Testis (tissue), 3 donors: ENCODE measurements around the gene CCL26. TPM values are rescaled to one million over a fixed set of nuclear protein-coding genes. Genes with fewer than 3 reads are reported as not detected.
A peak's percentile ranks its signal among the peaks of the same experiment; 100 is the strongest.

Source experiments
- DNase-seq: peaks from one replicate; pipeline ENCODE4 v3.0.0-alpha.2; 2019
- H3K27ac ChIP-seq, 2 donors: fragments of 200-600 bp; sonication (generic); one replicate each; pipeline ENCODE4 v1.5.1; 2019
- H3K27me3 ChIP-seq: fragments of 200-600 bp; sonication (generic); one replicate; pipeline ENCODE4 v1.5.1; 2019
- H3K36me3 ChIP-seq: fragments of 200-600 bp; sonication (generic); one replicate; pipeline ENCODE4 v1.5.1; 2017; ENCODE audit warnings: low read depth; ENCODE audit errors: missing control alignments
- H3K4me1 ChIP-seq: fragments of 200-600 bp; sonication (generic); one replicate; pipeline ENCODE4 v1.5.1; 2019
- H3K4me3 ChIP-seq, 2 donors: fragments of 200-600 bp; sonication (generic); one replicate each; pipeline ENCODE4 v1.5.1; 2017 to 2019
- H3K9me3 ChIP-seq: fragments of 200-600 bp; sonication (generic); one replicate; pipeline ENCODE4 v1.5.1; 2017
- POLR2A ChIP-seq: fragments of 450-650 bp; IDR thresholded peaks from one replicate; pipeline ENCODE4 v1.6.1; 2017; ENCODE audit warnings: antibody characterized with exemption, mild to moderate bottlenecking, moderate library complexity
- WGBS, 2 donors: methylation state at CpG; one replicate each; pipeline ENCODE4 v1.1.5; 2018; 5-methylcytosine and 5-hydroxymethylcytosine counted together
- intact Hi-C: fragments of 100-400 bp; cut with DNase I; formaldehyde crosslinking; loops from one replicate; pipeline ENCODE4 v1.15.1; 2023; ENCODE audit warnings: low total_unique reads
- polyA plus RNA-seq: library from polyadenylated mRNA; stranded (reverse); fragments of 350-450 nt; fragmentation: Illumina TruSeq; extraction: RNeasy Lipid Tissue Mini Kit (QIAGEN cat#74804); gene quantifications from one replicate; pipeline ENCODE4 v1.2.3, GENCODE V29; 2014; ENCODE audit warnings: low read depth, low replicate concordance; ENCODE audit not compliant: insufficient read depth
- total RNA-seq, 2 donors: library from RNA; depleted of rRNA; stranded (reverse); fragments of >200 nt; gene quantifications; one replicate each; pipeline ENCODE4 v1.2.3, GENCODE V29; 2016
- TF ChIP-seq, protein P1 (sequence below), 3 experiments: fragments of 450-650 bp in 2 of 3; fragments of 200-600 bp in 1 of 3; sonication (generic) in 1 of 3; IDR thresholded peaks; one replicate each; pipeline ENCODE4 v1.5.1; 2016 to 2019; ENCODE audit warnings: antibody characterized with exemption in 3 of 3, mild to moderate bottlenecking in 2 of 3, moderate library complexity in 1 of 3

CCL26 gene
- total and polyA plus RNA-seq, 3 donors from 2014 or later = 1.1 to 5.6 TPM; not detected in 1

DNA sequence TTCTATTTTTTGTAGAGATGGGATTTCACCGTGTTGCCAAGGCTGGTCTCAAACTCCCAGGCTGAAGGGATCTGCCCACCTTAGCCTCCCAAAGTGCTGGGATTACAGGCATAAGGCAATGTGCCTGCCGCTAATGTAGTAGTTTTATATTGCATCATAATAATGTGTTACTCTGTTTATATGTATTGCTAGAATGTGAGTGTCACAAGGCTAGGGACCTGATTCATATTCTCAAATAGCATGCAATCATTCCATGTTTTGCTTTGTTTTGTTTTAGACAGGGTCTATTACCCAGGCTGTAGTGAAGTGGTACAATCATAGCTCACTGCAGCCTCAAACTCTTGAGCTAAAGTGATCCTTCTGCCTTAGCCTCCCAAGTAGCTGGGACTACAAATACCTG is 13.5 kb downstream of the CCL26 start:
- intact Hi-C loops = loop anchor here (10.0 kb wide), 1 partner anchor 214 kb away; no protein-coding TSS in a partner anchor

DNA sequence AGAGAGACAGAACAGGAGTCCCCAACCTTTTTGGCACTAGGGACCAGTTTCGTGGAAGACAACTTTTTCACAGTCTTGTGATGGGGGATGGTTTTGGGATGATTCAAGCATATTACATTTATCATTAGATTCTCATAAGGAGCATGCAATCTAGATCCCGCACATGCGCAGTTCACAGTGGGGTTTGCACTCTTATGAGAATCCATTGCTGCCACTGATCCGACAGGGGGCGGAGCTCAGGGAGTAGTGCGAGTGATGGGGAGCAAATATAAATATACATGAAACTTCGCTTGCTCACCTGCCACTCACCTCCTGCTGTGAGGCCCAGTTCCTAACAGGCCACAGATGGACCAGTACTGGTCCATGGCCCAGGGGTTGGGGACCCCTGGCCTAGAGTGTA is 14.2 kb downstream of the CCL26 start:
- 80 to 89% methylated on average over 7 of the region's 7 CpGs for WGBS, 2 donors
- Histone ChIP-seq H3K4me1 (no peaks in the 10 kb centered on the region), H3K36me3 (no peaks in the 10 kb centered on the region), H3K27ac (no peak overlapping the region), H3K9me3 (no peaks in the 10 kb centered on the region), H3K4me3 (no peak overlapping the region), H3K27me3 (no peaks in the 10 kb centered on the region)
- TF ChIP-seq POLR2A = no peak
- TF ChIP-seq, protein P1, sequence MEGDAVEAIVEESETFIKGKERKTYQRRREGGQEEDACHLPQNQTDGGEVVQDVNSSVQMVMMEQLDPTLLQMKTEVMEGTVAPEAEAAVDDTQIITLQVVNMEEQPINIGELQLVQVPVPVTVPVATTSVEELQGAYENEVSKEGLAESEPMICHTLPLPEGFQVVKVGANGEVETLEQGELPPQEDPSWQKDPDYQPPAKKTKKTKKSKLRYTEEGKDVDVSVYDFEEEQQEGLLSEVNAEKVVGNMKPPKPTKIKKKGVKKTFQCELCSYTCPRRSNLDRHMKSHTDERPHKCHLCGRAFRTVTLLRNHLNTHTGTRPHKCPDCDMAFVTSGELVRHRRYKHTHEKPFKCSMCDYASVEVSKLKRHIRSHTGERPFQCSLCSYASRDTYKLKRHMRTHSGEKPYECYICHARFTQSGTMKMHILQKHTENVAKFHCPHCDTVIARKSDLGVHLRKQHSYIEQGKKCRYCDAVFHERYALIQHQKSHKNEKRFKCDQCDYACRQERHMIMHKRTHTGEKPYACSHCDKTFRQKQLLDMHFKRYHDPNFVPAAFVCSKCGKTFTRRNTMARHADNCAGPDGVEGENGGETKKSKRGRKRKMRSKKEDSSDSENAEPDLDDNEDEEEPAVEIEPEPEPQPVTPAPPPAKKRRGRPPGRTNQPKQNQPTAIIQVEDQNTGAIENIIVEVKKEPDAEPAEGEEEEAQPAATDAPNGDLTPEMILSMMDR (IDR thresholded peaks at IDR 0.05) = no peak
- intact Hi-C loops = loop anchor here (10.0 kb wide), 1 partner anchor 213 kb away; no protein-coding TSS in a partner anchor
- no peak for DNase-seq

More for the DNA sequence above, 13.5 kb downstream of the CCL26 start:
- no peaks in the 10 kb centered on the region for H3K4me1 ChIP-seq
- H3K4me3 ChIP-seq = no peak overlapping the region
- no peak overlapping the region for H3K27ac ChIP-seq
- TF ChIP-seq, protein P1 (IDR thresholded peaks at IDR 0.05) = no peak
- TF ChIP-seq POLR2A = no peak
- WGBS, 2 donors = 41 to 86% methylated on average over 2 of the region's 2 CpGs
- no peaks in the 10 kb centered on the region for H3K9me3 ChIP-seq
- no peaks in the 10 kb centered on the region for H3K27me3 ChIP-seq
- no peaks in the 10 kb centered on the region for H3K36me3 ChIP-seq
- no peak for DNase-seq

DNA sequence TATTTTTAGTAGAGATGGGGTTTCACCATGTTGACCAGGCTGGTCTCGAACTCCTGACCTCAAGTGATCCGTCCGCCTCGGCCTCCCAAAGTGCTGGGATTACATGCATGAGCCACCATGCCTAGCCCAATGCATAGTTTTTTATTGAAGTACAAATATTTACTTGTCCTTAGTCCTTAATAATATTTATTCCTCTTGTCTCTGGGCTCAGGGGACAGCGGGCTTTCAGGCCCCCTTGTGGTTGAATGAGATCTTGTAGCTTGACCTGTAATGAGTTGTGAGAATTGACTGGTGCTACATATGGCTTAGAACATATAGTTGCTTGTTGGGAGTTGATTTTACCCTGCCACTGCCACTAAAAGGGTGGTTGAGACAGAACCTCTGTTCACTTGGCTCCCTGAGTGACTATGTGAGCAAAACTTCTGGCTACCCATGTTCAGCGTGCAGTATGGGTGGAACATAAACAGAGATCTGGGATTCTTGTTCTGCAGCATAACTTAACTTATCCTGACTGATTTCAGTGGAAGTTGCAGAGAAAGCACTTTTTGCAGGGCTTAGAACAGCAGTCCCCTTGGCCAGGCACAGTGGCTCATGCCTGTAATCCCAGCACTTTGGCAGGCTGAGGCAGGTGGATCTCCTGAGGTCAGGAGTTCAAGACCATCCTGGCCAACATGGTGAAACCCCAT is 14.9 kb downstream of the CCL26 start:
- intact Hi-C loops = loop anchor here (10.0 kb wide), 1 partner anchor 212 kb away; no protein-coding TSS in a partner anchor
- no peak for DNase-seq
- WGBS, 2 donors = 83 to 87% methylated on average over 6 of the region's 6 CpGs

GRCh38 chr7:75756206-75756990 is 15.6 kb downstream of the CCL26 start:
- no peak for DNase-seq
- H3K36me3 ChIP-seq = no peaks in the 10 kb centered on the region

More for the DNA sequence above, 14.9 kb downstream of the CCL26 start:
- no peaks in the 10 kb centered on the region for H3K36me3 ChIP-seq
- no peaks in the 10 kb centered on the region for H3K4me1 ChIP-seq
- H3K9me3 ChIP-seq = no peaks in the 10 kb centered on the region
- no peak overlapping the region for H3K4me3 ChIP-seq
- H3K27me3 ChIP-seq = no peaks in the 10 kb centered on the region
- TF ChIP-seq, protein P1 (IDR thresholded peaks at IDR 0.05) = peak; percentile 9 to 27 (median 26)
- no peak for TF ChIP-seq POLR2A
- no peak overlapping the region for H3K27ac ChIP-seq

More at GRCh38 chr7:75756206-75756990, 15.6 kb downstream of the CCL26 start:
- Histone ChIP-seq H3K27me3 (no peaks in the 10 kb centered on the region), H3K4me3 (no peak overlapping the region), H3K27ac (no peak overlapping the region), H3K4me1 (no peaks in the 10 kb centered on the region), H3K9me3 (no peaks in the 10 kb centered on the region)
- TF ChIP-seq, protein P1 (IDR thresholded peaks at IDR 0.05) = no peak
- no peak for TF ChIP-seq POLR2A
- intact Hi-C loops = loop anchor here (10.0 kb wide), 1 partner anchor 212 kb away; no protein-coding TSS in a partner anchor
- WGBS, 2 donors = 64 to 71% methylated on average over 10 of the region's 10 CpGs
